PFSK-1 (cell line): ENCODE data around the gene FMNL2.

Experiments used
- POLR2AphosphoS5 ChIP-seq: IDR thresholded peaks from 2 replicates; pipeline ENCODE4 v1.6.1; 2012; ENCODE audit warnings: low read depth, mild to moderate bottlenecking, control low read depth, low read length, moderate library complexity
- SIN3A ChIP-seq: IDR thresholded peaks from 2 replicates; pipeline ENCODE4 v1.6.1; 2012; ENCODE audit warnings: mild to moderate bottlenecking, low read length, moderate library complexity, borderline replicate concordance; ENCODE audit not compliant: insufficient read depth
- TAF1 ChIP-seq: IDR thresholded peaks from 2 replicates; pipeline ENCODE4 v1.6.1; 2012; ENCODE audit warnings: low read length, control low read depth, borderline replicate concordance; ENCODE audit not compliant: insufficient read depth

DNA sequence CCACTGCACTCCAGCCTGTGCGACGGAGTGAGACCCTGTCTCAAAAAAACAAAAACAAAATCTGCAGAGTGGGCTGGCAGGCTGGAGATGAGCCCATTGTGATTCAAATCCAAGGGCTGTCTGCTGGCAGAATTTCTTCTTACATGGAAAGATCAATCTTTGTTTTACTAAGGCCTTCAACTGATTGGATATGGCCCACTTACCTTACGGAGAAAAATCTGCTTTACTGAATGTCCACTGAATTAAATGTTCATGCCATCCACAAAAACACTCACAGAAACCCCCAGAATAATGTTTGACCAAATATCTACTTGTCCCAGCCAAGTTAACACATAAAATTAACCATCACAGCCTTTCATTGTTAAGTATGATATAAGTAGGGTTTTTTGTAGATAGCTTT, 8.3 kb upstream of the FMNL2 start:
- TF ChIP-seq POLR2AphosphoS5 (no peak), TAF1 (no peak), SIN3A (no peak)
